Karpas-422 (cell line): ENCODE data around the gene SLC6A1. TPM values are rescaled to one million over a fixed set of nuclear protein-coding genes. Genes with fewer than 3 reads are reported as not detected.

Experiments
- DNase-seq: peaks from one replicate; pipeline ENCODE4 v3.0.0-alpha.2; 2015
- H2AFZ ChIP-seq: fragments of 200-600 bp; sonication (generic); 2 replicates; pipeline ENCODE4 v1.6.1; 2014; ENCODE audit warnings: antibody characterized with exemption, low read length, mixed read lengths
- H3K27ac ChIP-seq: fragments of 200-600 bp; sonication (generic); 2 replicates; pipeline ENCODE4 v1.5.1; 2014; ENCODE audit warnings: mild to moderate bottlenecking, low read length, moderate library complexity
- H3K27me3 ChIP-seq: fragments of 200-600 bp; sonication (generic); 2 replicates; pipeline ENCODE4 v1.6.1; 2014; ENCODE audit warnings: low read length, mixed read lengths
- H3K36me3 ChIP-seq: fragments of 200-600 bp; sonication (generic); 2 replicates; pipeline ENCODE4 v1.6.1; 2014; ENCODE audit warnings: low read length, mixed read lengths; ENCODE audit not compliant: insufficient read depth
- H3K4me1 ChIP-seq: fragments of 200-600 bp; sonication (generic); 2 replicates; pipeline ENCODE4 v1.6.1; 2014; ENCODE audit warnings: mild to moderate bottlenecking, low read length, mixed read lengths
- H3K4me2 ChIP-seq: fragments of 200-600 bp; sonication (generic); 2 replicates; pipeline ENCODE4 v1.6.1; 2014; ENCODE audit warnings: low read length, low read depth, mild to moderate bottlenecking; ENCODE audit not compliant: poor library complexity, severe bottlenecking
- H3K4me3 ChIP-seq: fragments of 200-600 bp; sonication (generic); 2 replicates; pipeline ENCODE4 v1.5.1; 2014; ENCODE audit warnings: mild to moderate bottlenecking, antibody characterized with exemption, low read length, mixed read lengths
- H3K79me2 ChIP-seq: fragments of 200-600 bp; sonication (generic); 2 replicates; pipeline ENCODE4 v1.6.1; 2014; ENCODE audit warnings: mild to moderate bottlenecking, low read length, mixed read lengths
- H3K9ac ChIP-seq: fragments of 200-600 bp; sonication (generic); 2 replicates; pipeline ENCODE4 v1.6.0; 2014; ENCODE audit warnings: low read length
- H3K9me2 ChIP-seq: fragments of 200-600 bp; sonication (generic), shearing (Covaris generic); replicated peaks from 2 replicates; pipeline ENCODE4 v1.6.0; 2014; ENCODE audit warnings: mild to moderate bottlenecking, low read length, moderate library complexity; ENCODE audit not compliant: insufficient read depth
- H3K9me3 ChIP-seq: fragments of 300-700, 200-600 bp; sonication (generic); 2 replicates; pipeline ENCODE4 v1.6.1; 2014; ENCODE audit warnings: low read length, mixed read lengths
- H4K20me1 ChIP-seq: fragments of 200-600 bp; sonication (generic); 2 replicates; pipeline ENCODE4 v1.6.1; 2014; ENCODE audit warnings: mild to moderate bottlenecking, antibody characterized with exemption, low read length, low read depth; ENCODE audit not compliant: insufficient read depth
- total RNA-seq: library from RNA; depleted of rRNA; stranded (reverse); fragments of >200 nt; shearing (Covaris generic); gene quantifications from 2 replicates; pipeline ENCODE4 v1.2.3, GENCODE V29; 2014; ENCODE audit warnings: low replicate concordance

Gene SLC6A1
- total RNA-seq, 1 experiment from 2014 or later, result not detected

GRCh38 chr3:10951295-10951926 lies 41.1 kb upstream of the SLC6A1 start:
- Histone ChIP-seq H3K79me2 (no peaks in the 10 kb centered on the region), H3K4me3 (no peak overlapping the region), H3K36me3 (no peaks in the 10 kb centered on the region), H4K20me1 (no peaks in the 10 kb centered on the region), H3K27me3 (no peaks in the 10 kb centered on the region), H3K9me3 (no peaks in the 10 kb centered on the region), H3K9ac (no peak overlapping the region), H3K4me2 (no peak overlapping the region), H3K27ac (no peak overlapping the region), H3K9me2 (no peaks in the 10 kb centered on the region), H2AFZ (no peak overlapping the region; the same call in 1 of the 2 replicates), H3K4me1 (no peaks in the 10 kb centered on the region)
- DNase-seq, result no peak

- no peak overlapping the region for H3K9ac ChIP-seq
- H3K4me2 ChIP-seq, result no peak overlapping the region
- no peaks in the 10 kb centered on the region for H3K9me2 ChIP-seq
- no peaks in the 10 kb centered on the region for H3K4me1 ChIP-seq
- H3K27me3 ChIP-seq, result no peaks in the 10 kb centered on the region
- no peaks in the 10 kb centered on the region for H3K79me2 ChIP-seq
- no peak for DNase-seq
- no peaks in the 10 kb centered on the region for H3K9me3 ChIP-seq
- no peak overlapping the region for H3K27ac ChIP-seq
- no peak overlapping the region for H2AFZ ChIP-seq
- H3K4me3 ChIP-seq, result no peak overlapping the region
- H4K20me1 ChIP-seq, result no peaks in the 10 kb centered on the region
- no peaks in the 10 kb centered on the region for H3K36me3 ChIP-seq
These were observed 40.0 kb upstream of the SLC6A1 start for GRCh38 chr3:10952525-10952924.

DNA sequence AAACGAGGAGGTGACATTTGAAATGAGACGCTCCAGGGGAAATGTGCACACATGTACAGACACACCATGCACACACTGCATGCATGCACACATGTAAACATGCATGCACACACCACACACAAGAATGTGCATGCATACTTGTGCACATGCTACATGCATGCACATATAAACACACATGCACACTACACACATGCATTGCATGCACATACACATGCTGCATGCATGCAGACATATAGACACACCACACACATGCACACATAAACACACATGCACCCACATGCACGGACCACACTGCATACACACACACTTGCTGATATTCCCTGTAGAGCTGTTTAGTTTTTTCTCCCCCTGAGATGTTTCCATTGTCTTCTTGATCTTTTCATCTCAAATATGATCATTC lies 37.8 kb upstream of the SLC6A1 start:
- no peaks in the 10 kb centered on the region for H3K4me1 ChIP-seq
- H3K9ac ChIP-seq, result no peak overlapping the region
- H3K27ac ChIP-seq, result no peak overlapping the region
- H3K27me3 ChIP-seq, result no peaks in the 10 kb centered on the region
- no peaks in the 10 kb centered on the region for H4K20me1 ChIP-seq
- no peak overlapping the region for H2AFZ ChIP-seq
- DNase-seq, result no peak
- H3K9me2 ChIP-seq, result no peaks in the 10 kb centered on the region
- no peaks in the 10 kb centered on the region for H3K9me3 ChIP-seq
- H3K4me2 ChIP-seq, result no peak overlapping the region
- no peaks in the 10 kb centered on the region for H3K79me2 ChIP-seq
- no peaks in the 10 kb centered on the region for H3K36me3 ChIP-seq
- no peak overlapping the region for H3K4me3 ChIP-seq

DNA sequence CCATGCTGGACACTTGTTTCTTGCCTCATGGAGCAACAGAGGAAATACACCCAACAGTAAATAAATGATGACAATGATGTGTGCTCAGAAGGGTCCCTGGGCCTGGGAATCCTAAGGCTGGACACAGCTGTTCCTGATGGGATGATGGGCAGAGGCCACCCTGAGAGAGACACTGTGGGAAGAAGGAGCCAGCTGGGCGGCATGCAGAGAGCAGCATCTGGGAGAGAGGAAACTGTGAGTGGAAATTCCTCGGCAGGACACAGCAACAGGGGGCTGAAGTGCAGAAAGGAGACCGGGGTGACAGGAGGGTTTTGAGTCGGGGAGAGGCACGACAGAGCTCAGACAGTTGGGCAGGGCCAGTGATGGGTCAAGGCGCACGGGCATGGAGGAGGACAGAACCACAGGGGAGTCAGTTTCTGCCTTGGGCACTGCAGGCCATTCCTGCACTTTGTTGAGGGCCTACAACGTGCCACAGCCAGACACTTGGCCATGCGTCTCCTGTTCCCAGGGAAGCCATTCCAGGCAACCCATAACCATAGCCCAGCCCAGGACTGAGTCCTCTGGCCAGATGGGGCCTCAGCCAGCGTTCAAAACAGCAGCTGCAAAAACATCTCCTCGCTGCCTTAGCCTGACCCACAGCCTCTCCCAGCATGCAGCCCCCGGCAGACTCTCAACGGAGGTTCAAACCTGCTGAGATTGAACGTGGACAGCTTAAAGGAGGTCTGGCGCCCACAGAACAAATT lies 36.7 kb upstream of the SLC6A1 start:
- Histone ChIP-seq H3K9me3 (no peaks in the 10 kb centered on the region), H3K4me3 (no peak overlapping the region), H3K9ac (no peak overlapping the region), H3K79me2 (no peaks in the 10 kb centered on the region), H3K27ac (no peak overlapping the region), H3K36me3 (no peaks in the 10 kb centered on the region), H3K4me1 (no peaks in the 10 kb centered on the region), H3K4me2 (no peak overlapping the region), H4K20me1 (no peaks in the 10 kb centered on the region), H3K27me3 (no peaks in the 10 kb centered on the region), H2AFZ (no peak overlapping the region), H3K9me2 (no peaks in the 10 kb centered on the region)
- DNase-seq, result no peak

DNA sequence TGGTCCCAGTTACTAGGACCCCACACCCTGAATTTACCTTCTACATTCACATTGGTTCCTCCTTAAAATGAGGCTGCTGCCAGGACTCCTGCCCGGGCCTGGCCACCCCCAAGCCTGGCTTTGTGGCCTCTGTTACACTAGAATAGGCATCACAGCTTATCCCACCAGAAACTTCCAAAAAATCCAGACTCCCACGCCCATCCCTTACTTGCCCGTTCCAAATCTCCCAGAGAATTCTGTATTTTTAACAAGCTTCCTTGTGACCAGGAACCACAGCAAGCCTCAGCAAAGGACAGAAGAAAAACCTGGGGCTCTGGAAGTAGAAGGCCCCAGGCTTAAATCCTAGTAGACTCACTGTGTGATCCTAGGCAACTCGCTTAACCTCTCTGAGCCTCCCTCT lies 36.0 kb upstream of the SLC6A1 start:
- no peak overlapping the region for H3K9ac ChIP-seq
- no peaks in the 10 kb centered on the region for H4K20me1 ChIP-seq
- DNase-seq, result no peak
- no peaks in the 10 kb centered on the region for H3K9me3 ChIP-seq
- H3K36me3 ChIP-seq, result no peaks in the 10 kb centered on the region
- H3K79me2 ChIP-seq, result no peaks in the 10 kb centered on the region
- no peak overlapping the region for H3K4me2 ChIP-seq
- H3K9me2 ChIP-seq, result no peaks in the 10 kb centered on the region
- no peak overlapping the region for H3K4me3 ChIP-seq
- H2AFZ ChIP-seq, result no peak overlapping the region
- no peaks in the 10 kb centered on the region for H3K4me1 ChIP-seq
- H3K27me3 ChIP-seq, result no peaks in the 10 kb centered on the region
- no peak overlapping the region for H3K27ac ChIP-seq

DNA sequence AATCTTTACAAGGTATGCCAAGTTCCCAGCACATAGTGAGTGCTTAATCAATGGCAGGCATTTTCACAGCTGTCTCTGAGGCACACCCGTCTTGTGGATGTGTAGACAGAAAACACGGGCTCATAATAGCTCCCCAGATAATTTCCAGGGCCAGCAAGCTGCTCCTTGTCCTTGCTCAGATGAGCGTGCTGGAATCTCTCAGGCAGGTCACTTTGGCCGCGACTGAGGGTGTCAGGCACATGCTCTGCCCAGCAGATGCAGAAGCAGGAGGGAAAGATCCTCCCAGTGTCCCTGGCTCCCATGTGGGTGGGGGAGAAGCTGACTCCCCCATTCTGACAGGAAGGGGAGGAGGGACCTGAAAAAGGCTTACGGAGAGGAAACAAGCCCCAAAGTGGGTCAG lies 35.6 kb upstream of the SLC6A1 start:
- no peaks in the 10 kb centered on the region for H4K20me1 ChIP-seq
- no peaks in the 10 kb centered on the region for H3K27me3 ChIP-seq
- H3K36me3 ChIP-seq, result no peaks in the 10 kb centered on the region
- no peak overlapping the region for H3K9ac ChIP-seq
- no peaks in the 10 kb centered on the region for H3K9me2 ChIP-seq
- H3K9me3 ChIP-seq, result no peaks in the 10 kb centered on the region
- H3K4me1 ChIP-seq, result no peaks in the 10 kb centered on the region
- no peak overlapping the region for H3K4me2 ChIP-seq
- H3K79me2 ChIP-seq, result no peaks in the 10 kb centered on the region
- no peak overlapping the region for H2AFZ ChIP-seq
- no peak overlapping the region for H3K4me3 ChIP-seq
- no peak overlapping the region for H3K27ac ChIP-seq
- DNase-seq, result no peak

DNA sequence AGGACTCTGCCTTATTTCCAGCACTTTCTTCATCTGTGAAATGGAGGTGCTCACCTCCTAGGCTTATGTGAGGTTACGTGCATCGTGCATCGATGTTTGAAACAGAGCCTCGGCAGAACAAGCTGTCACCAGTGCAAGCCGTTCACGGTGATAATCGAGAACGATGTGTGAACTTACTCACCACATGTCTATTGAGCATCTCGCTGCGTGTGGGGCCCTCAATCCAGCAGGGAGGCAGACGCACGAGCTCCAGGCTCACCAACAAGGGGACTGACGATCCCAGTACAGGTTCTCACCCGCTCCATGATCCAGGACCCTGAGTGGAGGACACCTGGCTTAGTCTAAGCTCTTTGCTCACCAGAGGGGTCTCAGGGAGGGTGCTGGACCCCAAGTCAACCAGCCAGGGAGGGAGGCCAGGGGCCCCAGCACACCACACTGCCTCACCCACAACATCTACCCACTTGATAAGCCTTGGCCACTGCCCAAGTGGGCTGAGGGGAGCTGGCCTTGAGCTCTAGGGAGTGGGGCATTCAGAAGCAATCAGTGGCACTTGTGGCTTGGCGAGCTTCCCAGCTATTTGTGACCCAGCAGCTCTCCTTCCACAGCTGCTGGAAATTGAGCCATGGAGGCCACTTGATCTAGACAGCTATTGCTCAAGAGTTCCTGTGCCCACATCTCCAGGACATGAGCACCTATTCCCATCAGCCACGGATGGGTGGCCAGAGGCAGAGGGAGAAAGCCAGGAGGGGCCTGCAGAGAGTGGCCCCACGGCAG lies 34.4 kb upstream of the SLC6A1 start:
- H3K79me2 ChIP-seq, result no peaks in the 10 kb centered on the region
- no peak overlapping the region for H3K9ac ChIP-seq
- no peaks in the 10 kb centered on the region for H3K36me3 ChIP-seq
- H3K4me1 ChIP-seq, result no peaks in the 10 kb centered on the region
- H3K27me3 ChIP-seq, result no peaks in the 10 kb centered on the region
- no peak overlapping the region for H2AFZ ChIP-seq
- no peaks in the 10 kb centered on the region for H3K9me2 ChIP-seq
- no peak overlapping the region for H3K27ac ChIP-seq
- no peak for DNase-seq
- H3K9me3 ChIP-seq, result no peaks in the 10 kb centered on the region
- H3K4me3 ChIP-seq, result no peak overlapping the region
- H4K20me1 ChIP-seq, result no peaks in the 10 kb centered on the region; the same call in 1 of the 2 replicates
- H3K4me2 ChIP-seq, result no peak overlapping the region

GRCh38 chr3:10960255-10960654 lies 32.3 kb upstream of the SLC6A1 start:
- H3K9me3 ChIP-seq, result no peaks in the 10 kb centered on the region
- no peaks in the 10 kb centered on the region for H3K79me2 ChIP-seq
- H3K9ac ChIP-seq, result no peak overlapping the region
- H3K27ac ChIP-seq, result no peak overlapping the region
- H3K4me2 ChIP-seq, result no peak overlapping the region
- no peaks in the 10 kb centered on the region for H3K36me3 ChIP-seq
- H3K9me2 ChIP-seq, result no peaks in the 10 kb centered on the region
- H3K4me1 ChIP-seq, result no peaks in the 10 kb centered on the region
- H3K4me3 ChIP-seq, result no peak overlapping the region
- no peaks in the 10 kb centered on the region; the same call in 1 of the 2 replicates for H4K20me1 ChIP-seq
- H2AFZ ChIP-seq, result no peak overlapping the region
- DNase-seq, result no peak
- H3K27me3 ChIP-seq, result no peaks in the 10 kb centered on the region
